Measurements from ENCODE around the gene SLFN12. TPM values are rescaled to one million over a fixed set of nuclear protein-coding genes. Genes with fewer than 3 reads are reported as not detected.
"Not testable (repeated sequence)": the region's sequence is repeated elsewhere in the genome, so short reads cannot be mapped to it uniquely, and the experiment has no call there.

Gene SLFN12
- total RNA-seq (2014; rRNA removed; shearing (Covaris generic)) = not detected in 2 replicates
- 0.11 TPM in 1 of 2 replicates, not detected in the other for polyA plus RNA-seq (2014; cell fraction: nucleus; rRNA removed)

DNA sequence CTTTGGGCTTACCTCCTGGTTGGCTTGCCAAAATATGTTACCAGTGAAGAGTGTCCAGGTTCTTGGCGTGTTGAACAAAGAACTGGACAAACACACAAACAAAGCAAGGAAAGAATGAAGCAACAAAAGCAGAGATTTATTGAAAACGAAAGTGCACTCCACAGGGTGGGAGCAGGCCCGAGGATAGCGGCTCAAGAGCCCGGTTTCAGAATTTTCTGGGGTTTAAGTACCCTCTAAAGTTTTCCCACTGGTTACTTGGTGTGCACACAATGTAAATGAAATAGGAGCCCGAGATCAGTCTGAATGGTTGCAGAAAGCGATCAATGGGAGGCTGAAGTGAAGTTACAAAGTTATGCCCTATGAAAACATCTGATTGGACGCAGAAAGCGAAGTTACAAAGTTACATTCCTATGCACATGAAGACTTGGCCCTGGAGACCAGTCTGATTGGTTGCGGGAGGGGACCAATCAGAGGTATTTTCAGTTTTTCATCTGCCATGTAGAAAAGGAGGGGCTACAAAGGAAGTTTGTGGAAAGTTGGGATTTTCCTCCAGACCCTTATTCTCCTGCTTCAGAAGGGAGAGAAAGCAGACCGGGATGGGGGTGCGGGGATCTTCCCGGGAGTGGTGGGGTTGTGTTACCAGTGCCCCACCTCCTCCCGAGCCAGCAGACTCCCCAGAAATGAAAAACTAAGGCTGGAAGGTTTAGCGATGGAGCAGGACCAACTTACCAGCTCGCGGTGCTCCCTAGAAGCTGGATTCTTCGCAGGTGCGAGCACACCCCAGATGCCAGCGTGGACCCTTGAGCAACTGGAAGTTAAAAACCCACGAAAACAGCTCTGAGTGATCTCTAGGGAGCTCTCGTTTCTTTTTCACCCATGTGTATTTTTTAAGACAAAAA is at the start of gene SLFN12:
TSS of gene SLFN12 (minus strand) at position 325 of the 899 bp plus-strand sequence. CDS start 9,472 bp downstream, outside the sequence.
- no peak for DNase-seq (ENCODE audit: extremely low read depth, low read depth)

DNA sequence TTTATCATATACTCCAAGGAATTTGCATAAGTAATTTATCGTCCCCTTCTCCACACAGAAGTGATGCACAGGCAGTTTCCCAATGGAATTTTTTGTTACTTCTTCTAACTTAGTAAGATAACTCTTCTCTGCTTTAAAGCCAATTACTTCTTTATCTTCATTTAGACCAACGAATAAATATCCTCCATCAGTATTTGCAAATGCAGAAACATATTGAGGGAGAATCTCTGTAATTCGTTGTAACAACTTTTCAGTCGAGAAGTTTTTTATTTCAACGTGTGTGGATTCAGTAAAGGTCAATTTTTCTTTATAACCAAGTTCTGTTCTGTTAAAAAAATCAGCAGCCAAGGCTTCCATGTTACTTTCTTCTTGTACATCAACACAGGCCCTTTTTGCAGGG is 47.0 kb upstream of the SLFN12 start:
- DNase-seq (ENCODE audit: extremely low read depth, low read depth) = no peak

- no peak for DNase-seq (ENCODE audit: extremely low read depth, low read depth)
Measured at GRCh38 chr17:35477248-35477647, 44.9 kb upstream of the SLFN12 start.

GRCh38 chr17:35476283-35476820 is 44.1 kb upstream of the SLFN12 start:
- no peak for DNase-seq (ENCODE audit: extremely low read depth, low read depth)

DNA sequence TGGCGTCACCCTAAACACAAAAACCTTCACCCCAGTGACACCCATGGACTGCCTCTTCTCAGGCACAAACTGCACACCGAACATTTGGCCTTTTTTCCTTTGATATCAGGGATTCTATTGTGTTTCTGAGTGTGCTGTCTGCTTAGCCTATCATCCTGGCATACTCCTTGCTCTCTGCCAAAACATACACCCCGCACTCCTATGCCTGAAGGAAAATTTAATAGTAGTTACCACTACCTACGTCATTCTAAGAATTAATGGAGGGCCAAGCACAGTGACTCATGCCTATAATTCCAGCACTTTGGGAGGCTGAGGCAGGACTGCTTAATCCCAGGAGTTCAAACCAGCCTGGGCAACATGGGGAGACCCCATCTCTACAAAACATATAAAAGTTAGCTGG is 36.2 kb upstream of the SLFN12 start:
- no peak for DNase-seq (ENCODE audit: extremely low read depth, low read depth)

- DNase-seq (ENCODE audit: extremely low read depth, low read depth) = no peak
Measured at GRCh38 chr17:35467824-35468223, 35.5 kb upstream of the SLFN12 start.

GRCh38 chr17:35460354-35460851 is 28.1 kb upstream of the SLFN12 start:
- peak; percentile 6 for DNase-seq (ENCODE audit: extremely low read depth, low read depth)

- DNase-seq (ENCODE audit: extremely low read depth, low read depth) = not testable (repeated sequence)
Measured at GRCh38 chr17:35454035-35454434, 21.7 kb upstream of the SLFN12 start.

- DNase-seq (ENCODE audit: extremely low read depth, low read depth) = no peak
Measured at GRCh38 chr17:35453171-35453570, 20.9 kb upstream of the SLFN12 start.

DNA sequence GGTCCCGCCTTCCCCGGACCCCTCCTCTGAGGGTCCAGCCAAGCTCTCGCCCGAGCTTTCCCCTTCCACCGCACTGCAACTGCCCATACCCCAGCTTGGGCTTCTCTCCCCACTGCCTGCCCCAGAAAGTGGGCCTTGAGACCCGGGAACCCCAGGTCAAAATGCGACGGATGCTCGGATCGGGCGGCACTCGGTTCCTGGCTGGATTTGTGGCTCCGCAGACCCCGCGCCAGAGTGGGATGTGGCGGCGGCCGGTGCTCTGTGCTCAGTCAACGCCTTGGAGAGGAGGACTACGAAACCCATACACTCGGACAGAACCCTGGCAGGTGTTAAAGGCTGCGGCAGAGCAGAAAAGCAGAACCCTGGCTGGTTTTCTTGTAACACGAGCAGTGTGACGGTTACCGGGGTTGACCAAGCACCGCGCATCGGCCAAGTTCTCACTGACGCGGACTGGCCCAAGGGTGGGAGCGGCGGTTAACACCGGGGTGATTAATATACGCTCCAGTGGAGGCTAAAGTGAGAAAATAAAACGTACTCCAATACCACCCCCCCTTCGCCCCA is 17.2 kb upstream of the SLFN12 start:
- DNase-seq (ENCODE audit: extremely low read depth, low read depth) = no peak

DNA sequence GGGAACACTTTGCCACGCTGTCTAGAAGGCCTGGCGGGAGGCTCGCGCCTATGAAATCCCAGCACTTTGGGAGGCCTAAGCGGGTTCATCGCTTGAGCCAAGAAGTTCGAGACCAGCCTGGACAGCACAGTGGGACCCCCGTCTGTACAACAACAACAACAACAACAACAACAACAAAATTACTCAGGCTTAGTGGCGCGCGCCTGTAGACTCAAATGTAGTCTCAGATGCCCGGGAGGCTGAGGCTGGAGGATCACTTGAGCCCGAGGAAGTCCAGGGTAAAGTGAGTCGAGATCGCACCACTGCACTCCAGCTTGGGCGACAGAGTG is 16.6 kb upstream of the SLFN12 start:
- no peak for DNase-seq (ENCODE audit: extremely low read depth, low read depth)

- DNase-seq (ENCODE audit: extremely low read depth, low read depth) = peak; percentile 11
Measured at GRCh38 chr17:35448214-35448898, 16.1 kb upstream of the SLFN12 start, which contains the start of gene SLFN13. Gene SLFN13 (minus strand): TSS chr17:35448766. CDS start chr17:35445680, 3,086 bp downstream.

DNA sequence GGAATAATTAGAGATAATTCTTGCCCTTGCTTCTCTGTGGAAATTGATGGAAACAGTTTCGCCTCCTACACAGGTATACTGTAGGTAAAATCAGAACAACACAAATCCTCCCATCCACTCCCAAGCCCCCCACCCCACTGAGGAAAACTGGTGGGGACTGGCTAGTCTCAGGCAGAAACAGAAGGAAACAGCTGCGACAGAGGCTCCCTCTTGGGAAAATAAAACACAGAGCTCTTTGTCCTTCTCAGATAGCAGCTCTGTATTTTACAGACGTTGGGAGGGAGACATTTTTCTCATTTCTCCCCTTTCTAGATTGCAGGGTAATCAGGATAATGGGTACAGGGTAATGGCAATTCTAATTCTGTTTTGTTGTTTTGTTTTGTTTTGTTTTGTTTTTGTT is 15.2 kb upstream of the SLFN12 start:
- no peak for DNase-seq (ENCODE audit: extremely low read depth, low read depth)

GRCh38 chr17:35438433-35438832 is 6.1 kb upstream of the SLFN12 start:
- DNase-seq (ENCODE audit: extremely low read depth, low read depth) = no peak

GRCh38 chr17:35433075-35433894 is 985 bp upstream of the SLFN12 start:
- peak; percentile 87 for DNase-seq (ENCODE audit: extremely low read depth, low read depth)

DNA sequence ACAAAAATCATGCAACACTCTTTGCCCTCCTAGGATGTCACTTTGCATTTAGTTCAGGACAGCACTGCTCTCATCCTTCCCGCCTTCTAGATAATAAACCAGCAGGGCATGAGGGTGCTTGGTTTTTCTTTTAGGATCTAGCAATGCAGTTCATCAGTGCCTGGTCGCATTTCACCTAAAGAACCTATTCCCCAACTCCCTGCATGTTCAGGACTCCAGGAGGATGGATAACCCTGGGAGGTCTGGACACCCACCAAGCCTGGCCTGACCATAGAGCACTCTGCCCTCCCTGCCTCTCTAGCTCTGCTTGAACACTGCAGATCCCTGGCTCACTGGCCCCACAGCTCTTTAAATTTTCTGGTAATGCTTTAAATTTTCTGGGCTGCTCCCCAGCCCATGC is 2.6 kb downstream of the SLFN12 start:
- no peak for DNase-seq (ENCODE audit: extremely low read depth, low read depth)

DNA sequence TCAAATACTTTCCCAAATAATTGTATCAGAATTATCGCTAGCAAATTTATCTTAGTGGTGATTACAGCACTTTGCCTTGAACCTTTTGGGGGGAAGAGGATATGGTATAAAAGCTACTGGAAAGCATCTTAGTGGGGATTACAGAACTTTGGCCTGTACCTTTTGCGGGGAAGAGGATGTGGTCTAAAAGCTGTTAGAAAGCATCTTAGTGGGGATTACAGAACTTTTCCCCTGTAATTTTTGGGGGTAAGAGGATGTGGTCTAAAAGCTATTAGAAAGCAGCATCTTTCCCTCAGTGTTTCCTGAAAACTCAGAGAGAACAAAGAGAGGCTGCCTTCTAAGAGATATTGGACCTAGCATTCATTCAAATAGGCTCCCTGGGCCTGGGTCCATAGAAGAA is 4.1 kb downstream of the SLFN12 start:
- no peak for DNase-seq (ENCODE audit: extremely low read depth, low read depth)

- DNase-seq (ENCODE audit: extremely low read depth, low read depth) = no peak
Measured at GRCh38 chr17:35423761-35424160, 8.5 kb downstream of the SLFN12 start.

- not testable (repeated sequence) for DNase-seq (ENCODE audit: extremely low read depth, low read depth)
Measured at GRCh38 chr17:35421069-35421468, 11.2 kb downstream of the SLFN12 start.

DNA sequence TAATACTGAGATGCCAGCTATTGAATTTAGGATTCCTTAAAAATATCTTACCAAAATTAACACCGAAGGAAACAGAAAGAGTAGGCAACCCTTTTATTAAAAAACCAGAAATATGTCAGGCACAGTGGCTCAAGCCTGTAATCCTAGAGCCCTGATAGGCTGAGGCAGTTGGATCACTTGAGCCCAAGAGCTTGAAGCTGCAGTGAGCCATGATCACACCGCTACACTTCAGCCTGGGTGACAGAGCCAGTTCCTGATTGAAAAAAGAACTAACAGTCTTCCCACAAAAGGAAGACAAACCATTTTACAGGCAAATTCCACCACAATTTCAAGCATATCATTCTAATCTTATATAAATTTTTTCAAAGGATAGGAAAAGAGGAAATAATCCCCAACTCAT is 15.6 kb downstream of the SLFN12 start:
- DNase-seq (ENCODE audit: extremely low read depth, low read depth) = no peak
